GM18502 (cell line): Measurements from ENCODE around the gene NCL.
"Not testable (repeated sequence)": the region's sequence is repeated elsewhere in the genome, so short reads cannot be mapped to it uniquely, and the experiment has no call there.

ENCODE experiments used
- ATAC-seq: cut with Tn5 transposase; IDR thresholded peaks from one replicate; pipeline ENCODE4 v1.9.1; 2021; ENCODE audit warnings: mild to moderate bottlenecking; ENCODE audit not compliant: unreplicated experiment, poor library complexity

Gene NCL

GRCh38 chr2:231470246-231470900 is 6.1 kb upstream of the NCL start:
- no peak for ATAC-seq

GRCh38 chr2:231469583-231469950 is 5.3 kb upstream of the NCL start:
- no peak for ATAC-seq

- no peak for ATAC-seq
These were observed 3.6 kb upstream of the NCL start for GRCh38 chr2:231467613-231468530.

GRCh38 chr2:231467016-231467545 is 2.8 kb upstream of the NCL start:
- ATAC-seq = no peak

- ATAC-seq = peak; percentile 34
These were observed 574 bp upstream of the NCL start for GRCh38 chr2:231464576-231465540.

- no peak for ATAC-seq
These were observed 1.4 kb downstream of the NCL start for GRCh38 chr2:231462729-231463465.

- no peak for ATAC-seq
These were observed 2.7 kb downstream of the NCL start for GRCh38 chr2:231461516-231461971.

- not testable (repeated sequence) for ATAC-seq
These were observed 3.4 kb downstream of the NCL start for GRCh38 chr2:231460841-231461240.

- ATAC-seq = no peak
These were observed 4.0 kb downstream of the NCL start for GRCh38 chr2:231460073-231460835.

GRCh38 chr2:231458368-231458767 is 5.9 kb downstream of the NCL start:
- ATAC-seq = no peak

GRCh38 chr2:231457101-231457500 is 7.2 kb downstream of the NCL start:
- ATAC-seq = no peak

GRCh38 chr2:231456295-231457004 is 7.8 kb downstream of the NCL start:
- no peak for ATAC-seq

GRCh38 chr2:231455890-231456289 is 8.4 kb downstream of the NCL start:
- no peak for ATAC-seq

GRCh38 chr2:231455222-231455621 is 9.1 kb downstream of the NCL start:
- no peak for ATAC-seq

- no peak for ATAC-seq
These were observed 9.9 kb downstream of the NCL start for GRCh38 chr2:231454361-231454791.

GRCh38 chr2:231452799-231453508 is 11.3 kb downstream of the NCL start:
- ATAC-seq = no peak

- ATAC-seq = no peak
These were observed 13.7 kb downstream of the NCL start for GRCh38 chr2:231450548-231450989.
